H9 (cell line): ENCODE results near the gene ZNF428. TPM values are rescaled to one million over a fixed set of nuclear protein-coding genes. Genes with fewer than 3 reads are reported as not detected.

Experiments used
- DNase-seq: peaks from one replicate; pipeline ENCODE4 v3.0.0-alpha.2; 2017
- H2AFZ ChIP-seq: one replicate; pipeline ENCODE4 v1.6.1; 2013; ENCODE audit warnings: mild to moderate bottlenecking, low read length, control low read depth, moderate library complexity
- H2AK5ac ChIP-seq: 2 replicates; pipeline ENCODE4 v1.6.1; 2013; ENCODE audit warnings: low read length, control low read depth, mixed read lengths; ENCODE audit not compliant: insufficient read length
- H2BK120ac ChIP-seq: one replicate; pipeline ENCODE4 v1.6.1; 2013; ENCODE audit warnings: low read depth, mild to moderate bottlenecking, low read length, control low read depth, inconsistent platforms; ENCODE audit not compliant: poor library complexity, severe bottlenecking
- H2BK12ac ChIP-seq: 2 replicates; pipeline ENCODE4 v1.6.1; 2013; ENCODE audit warnings: low read length, control low read depth, mixed read lengths, low read depth; ENCODE audit not compliant: insufficient read length
- H2BK15ac ChIP-seq: 2 replicates; pipeline ENCODE4 v1.6.1; 2013; ENCODE audit warnings: low read depth, low read length, control low read depth
- H2BK20ac ChIP-seq: one replicate; pipeline ENCODE4 v1.6.1; 2013; ENCODE audit warnings: low read depth, mild to moderate bottlenecking, low read length, control low read depth, inconsistent platforms; ENCODE audit not compliant: poor library complexity, severe bottlenecking
- H2BK5ac ChIP-seq: 2 replicates; pipeline ENCODE4 v1.6.1; 2013; ENCODE audit warnings: low read length, control low read depth, mixed read lengths; ENCODE audit not compliant: insufficient read length
- H3K14ac ChIP-seq: 2 replicates; pipeline ENCODE4 v1.6.1; 2013; ENCODE audit warnings: low read length, control low read depth; ENCODE audit not compliant: insufficient read depth
- H3K18ac ChIP-seq: 2 replicates; pipeline ENCODE4 v1.6.1; 2013; ENCODE audit warnings: low read depth, mild to moderate bottlenecking, mixed read lengths, low read length, control low read depth; ENCODE audit not compliant: insufficient read length
- H3K23ac ChIP-seq: 2 replicates; pipeline ENCODE4 v1.6.1; 2013; ENCODE audit warnings: low read length, control low read depth, mixed read lengths, low read depth; ENCODE audit not compliant: insufficient read length
- H3K23me2 ChIP-seq: 2 replicates; pipeline ENCODE4 v1.6.1; 2013; ENCODE audit warnings: low read depth, mild to moderate bottlenecking, mixed read lengths, low read length, control low read depth; ENCODE audit not compliant: insufficient read length, poor library complexity, severe bottlenecking
- H3K27ac ChIP-seq: 2 replicates; pipeline ENCODE4 v1.5.1; 2013; ENCODE audit warnings: low read length, control low read depth, mixed read lengths, low read depth; ENCODE audit not compliant: insufficient read length
- H3K27me3 ChIP-seq: 2 replicates; pipeline ENCODE4 v1.6.1; 2013; ENCODE audit warnings: low read length, control low read depth, inconsistent platforms; ENCODE audit not compliant: insufficient read depth
- H3K4ac ChIP-seq: 2 replicates; pipeline ENCODE4 v1.6.1; 2013; ENCODE audit warnings: low read depth, mild to moderate bottlenecking, control low read depth, inconsistent platforms, low read length, moderate library complexity
- H3K4me1 ChIP-seq: 2 replicates; pipeline ENCODE4 v1.6.1; 2013; ENCODE audit warnings: low read length, control low read depth, inconsistent platforms; ENCODE audit not compliant: insufficient read depth
- H3K4me2 ChIP-seq: 2 replicates; pipeline ENCODE4 v1.6.1; 2013; ENCODE audit warnings: low read length, control low read depth, mixed read lengths; ENCODE audit not compliant: insufficient read length, insufficient read depth
- H3K56ac ChIP-seq: 2 replicates; pipeline ENCODE4 v1.6.1; 2013; ENCODE audit warnings: low read depth, mild to moderate bottlenecking, mixed read lengths, low read length, control low read depth; ENCODE audit not compliant: insufficient read length
- H3K79me1 ChIP-seq: 2 replicates; pipeline ENCODE4 v1.6.1; 2013; ENCODE audit warnings: low read depth, mild to moderate bottlenecking, moderate library complexity, low read length, control low read depth, inconsistent platforms; ENCODE audit not compliant: insufficient read depth, poor library complexity, severe bottlenecking
- H3K79me2 ChIP-seq: 2 replicates; pipeline ENCODE4 v1.6.1; 2013; ENCODE audit warnings: low read length, control low read depth, inconsistent platforms; ENCODE audit not compliant: insufficient read depth
- H3K9ac ChIP-seq: 2 replicates; pipeline ENCODE4 v1.6.1; 2013; ENCODE audit warnings: low read length, control low read depth, mixed read lengths; ENCODE audit not compliant: insufficient read length; ENCODE audit errors: extremely low read depth
- H3K9me3 ChIP-seq: one replicate; pipeline ENCODE4 v1.6.1; 2013; ENCODE audit warnings: low read depth, low read length, inconsistent platforms; ENCODE audit not compliant: control insufficient read depth
- H3T11ph ChIP-seq: one replicate; pipeline ENCODE4 v1.6.1; 2013; ENCODE audit warnings: mild to moderate bottlenecking, low read length, control low read depth, inconsistent platforms
- H4K20me1 ChIP-seq: one replicate; pipeline ENCODE4 v1.6.1; 2013; ENCODE audit not compliant: control insufficient read depth, insufficient read length, insufficient read depth
- H4K5ac ChIP-seq: 2 replicates; pipeline ENCODE4 v1.6.1; 2013; ENCODE audit warnings: low read depth, mild to moderate bottlenecking, mixed read lengths, low read length, control low read depth; ENCODE audit not compliant: insufficient read length
- H4K8ac ChIP-seq: replicated peaks from 2 replicates; pipeline ENCODE4 v1.6.1; 2013; ENCODE audit warnings: low read length, control low read depth, mixed read lengths, low read depth; ENCODE audit not compliant: insufficient read length
- H4K91ac ChIP-seq: 2 replicates; pipeline ENCODE4 v1.6.1; 2013; ENCODE audit warnings: low read depth, mild to moderate bottlenecking, moderate library complexity, mixed read lengths, low read length, control low read depth; ENCODE audit not compliant: insufficient read length
- H3K27ac Mint-ChIP-seq, 3 experiments: 2 replicates in 2 of 3; 3 replicates in 1 of 3; pipeline ENCODE4 v1.8.0; 2020 to 2021; ENCODE audit warnings: mixed read lengths in 3 of 3, mild to moderate bottlenecking in 1 of 3, moderate library complexity in 1 of 3
- H3K27me3 Mint-ChIP-seq: 2 replicates; pipeline ENCODE4 v1.8.0; 2021; ENCODE audit warnings: low read depth, mild to moderate bottlenecking, moderate library complexity, mixed read lengths
- H3K36me3 Mint-ChIP-seq, 3 experiments: 2 replicates in 2 of 3; 3 replicates in 1 of 3; pipeline ENCODE4 v1.8.0; 2020 to 2021; ENCODE audit warnings: low read depth in 3 of 3, mixed read lengths in 3 of 3; ENCODE audit not compliant: insufficient read depth in 1 of 3
- H3K4me1 Mint-ChIP-seq, 2 experiments: 2 replicates each; pipeline ENCODE4 v1.8.0; 2020; ENCODE audit warnings: mixed read lengths in 2 of 2
- H3K4me3 Mint-ChIP-seq, 2 experiments: 2 replicates in 1 of 2; 3 replicates in 1 of 2; pipeline ENCODE4 v1.8.0; 2020 to 2021; ENCODE audit warnings: mild to moderate bottlenecking in 2 of 2, mixed read lengths in 2 of 2, moderate library complexity in 1 of 2
- H3K9me3 Mint-ChIP-seq, 2 experiments: 2 replicates in 1 of 2; 3 replicates in 1 of 2; pipeline ENCODE4 v1.8.0; 2020; ENCODE audit warnings: mild to moderate bottlenecking in 2 of 2, mixed read lengths in 2 of 2, moderate library complexity in 1 of 2
- WGBS: extraction: QIAGEN DNeasy Blood & Tissue Kit; methylation state at CpG from one replicate; pipeline ENCODE4 v1.1.7; 2013; ENCODE audit warnings: missing lambda C conversion rate, low lambda C conversion rate, mixed read lengths; ENCODE audit not compliant: insufficient read length; ENCODE audit errors: extremely low coverage; 5-methylcytosine and 5-hydroxymethylcytosine counted together
- total RNA-seq: library from RNA; stranded (reverse); gene quantifications from 2 replicates; pipeline ENCODE4 v1.2.1, GENCODE V29; 2021
- TF ChIP-seq, protein P1 (sequence below): fragments of 200-600 bp; sonication (generic); conservative IDR thresholded peaks from 3 replicates; pipeline ENCODE4 v1.8.0; 2021; ENCODE audit warnings: antibody characterized with exemption, mild to moderate bottlenecking

Gene ZNF428
- total RNA-seq, 1 experiment from 2014 or later, result 30.3 TPM

DNA sequence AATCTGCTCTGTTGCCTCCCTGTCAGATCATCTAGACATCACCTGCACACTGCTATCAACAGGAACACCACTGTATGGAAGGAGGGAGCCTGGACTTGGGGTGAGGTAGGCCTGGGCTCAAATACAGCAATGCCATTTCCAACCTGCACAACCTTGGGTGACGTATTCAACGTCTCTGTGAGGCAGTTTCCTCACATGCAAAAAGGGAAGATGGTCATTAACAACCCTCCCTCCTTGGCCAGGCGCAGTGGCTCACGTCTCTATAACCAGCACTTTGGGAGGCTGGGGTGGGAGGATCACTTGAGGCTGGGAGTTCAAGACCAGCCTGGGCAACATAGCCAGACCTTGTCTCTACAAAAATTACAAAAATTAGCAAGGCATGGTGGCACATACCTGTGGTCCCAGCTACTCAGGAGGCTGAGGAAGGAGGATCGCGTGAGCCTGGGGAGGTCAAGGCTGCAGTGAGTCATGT, 57.2 kb downstream of the ZNF428 start:
- H3K18ac ChIP-seq, result no peak overlapping the region
- H2BK5ac ChIP-seq, result no peak overlapping the region
- Mint-ChIP-seq H3K27ac (peak overlapping the region in 1 of 3 experiments; percentile 56; a peak in 1 of 7 replicates), H3K27me3 (no peaks in the 10 kb centered on the region; the same call in 1 of the 2 replicates), H3K36me3 (peaks cover 6 to 34% (median 22%) of the 10 kb centered on the region in 3 experiments; a peak in 6 of 7 replicates), H3K9me3 (no peaks in the 10 kb centered on the region), H3K4me1 (no peaks in the 10 kb centered on the region), H3K4me3 (no peak overlapping the region)
- WGBS, result no CpG with 5 or more reads among the region's 6 CpGs
- no peak overlapping the region for H2AFZ ChIP-seq
- no peak overlapping the region for H4K8ac ChIP-seq
- H2BK12ac ChIP-seq, result no peak overlapping the region
- no peak overlapping the region for H3K9ac ChIP-seq
- H2BK15ac ChIP-seq, result no peak overlapping the region
- no peak overlapping the region for H2AK5ac ChIP-seq
- no peak overlapping the region for H2BK20ac ChIP-seq
- no peak overlapping the region for H3K4me2 ChIP-seq
- no peaks in the 10 kb centered on the region for H3K79me2 ChIP-seq
- no peaks in the 10 kb centered on the region for H3K4me1 ChIP-seq
- no peaks in the 10 kb centered on the region for H3K79me1 ChIP-seq
- H4K91ac ChIP-seq, result no peak overlapping the region
- no peak overlapping the region for H3K4ac ChIP-seq
- H3K27me3 ChIP-seq, result no peaks in the 10 kb centered on the region
- H3K27ac ChIP-seq, result no peak overlapping the region
- no peak for DNase-seq
- no peak overlapping the region for H3T11ph ChIP-seq
- H3K14ac ChIP-seq, result no peak overlapping the region
- no peak overlapping the region for H4K5ac ChIP-seq
- no peaks in the 10 kb centered on the region for H4K20me1 ChIP-seq
- no peak overlapping the region for H3K56ac ChIP-seq
- no peak overlapping the region for H3K23ac ChIP-seq
- TF ChIP-seq, protein P1, sequence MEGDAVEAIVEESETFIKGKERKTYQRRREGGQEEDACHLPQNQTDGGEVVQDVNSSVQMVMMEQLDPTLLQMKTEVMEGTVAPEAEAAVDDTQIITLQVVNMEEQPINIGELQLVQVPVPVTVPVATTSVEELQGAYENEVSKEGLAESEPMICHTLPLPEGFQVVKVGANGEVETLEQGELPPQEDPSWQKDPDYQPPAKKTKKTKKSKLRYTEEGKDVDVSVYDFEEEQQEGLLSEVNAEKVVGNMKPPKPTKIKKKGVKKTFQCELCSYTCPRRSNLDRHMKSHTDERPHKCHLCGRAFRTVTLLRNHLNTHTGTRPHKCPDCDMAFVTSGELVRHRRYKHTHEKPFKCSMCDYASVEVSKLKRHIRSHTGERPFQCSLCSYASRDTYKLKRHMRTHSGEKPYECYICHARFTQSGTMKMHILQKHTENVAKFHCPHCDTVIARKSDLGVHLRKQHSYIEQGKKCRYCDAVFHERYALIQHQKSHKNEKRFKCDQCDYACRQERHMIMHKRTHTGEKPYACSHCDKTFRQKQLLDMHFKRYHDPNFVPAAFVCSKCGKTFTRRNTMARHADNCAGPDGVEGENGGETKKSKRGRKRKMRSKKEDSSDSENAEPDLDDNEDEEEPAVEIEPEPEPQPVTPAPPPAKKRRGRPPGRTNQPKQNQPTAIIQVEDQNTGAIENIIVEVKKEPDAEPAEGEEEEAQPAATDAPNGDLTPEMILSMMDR, result no peak
- H3K9me3 ChIP-seq, result no peaks in the 10 kb centered on the region
- no peaks in the 10 kb centered on the region for H3K23me2 ChIP-seq
- no peak overlapping the region for H2BK120ac ChIP-seq
